Right lobe of liver (tissue), 4 donors: ENCODE results near the gene CCND3.

Source experiments
- CTCF ChIP-seq, 4 donors: fragments of 200-600 bp in 3 of 4; fragments of 450-650 bp in 1 of 4; IDR thresholded peaks; one replicate each; pipeline versions ENCODE4 v1.5.1 to v1.8.0; 2016 to 2022; ENCODE audit warnings: antibody characterized with exemption in 4 of 4, mild to moderate bottlenecking in 2 of 4
- POLR2A ChIP-seq: fragments of 450-650 bp; IDR thresholded peaks from one replicate; pipeline ENCODE4 v1.6.1; 2017; ENCODE audit warnings: antibody characterized with exemption, mild to moderate bottlenecking
- donor health status: DM: no; HTN: no; CAD: no.
- donor health status: DM: no; HTN: no; CAD: no.
- donor health status: DM: no; HTN: yes; CAD: no.

- TF ChIP-seq CTCF (IDR thresholded peaks at IDR 0.05): no peak
- TF ChIP-seq POLR2A: no peak
Observed at GRCh38 chr6:41935685-41936072, 5.9 kb downstream of the CCND3 start.
